ENCODE measurements around the gene SH2D2A. TPM values are rescaled to one million over a fixed set of nuclear protein-coding genes. Genes with fewer than 3 reads are reported as not detected.

Gene SH2D2A
- total and polyA plus RNA-seq, 9 of the 15 experiments (the other 6 are each of a cell fraction or from before 2014, with no cell fraction given) = 0.89 to 33.6 (median 6.9) TPM

DNA sequence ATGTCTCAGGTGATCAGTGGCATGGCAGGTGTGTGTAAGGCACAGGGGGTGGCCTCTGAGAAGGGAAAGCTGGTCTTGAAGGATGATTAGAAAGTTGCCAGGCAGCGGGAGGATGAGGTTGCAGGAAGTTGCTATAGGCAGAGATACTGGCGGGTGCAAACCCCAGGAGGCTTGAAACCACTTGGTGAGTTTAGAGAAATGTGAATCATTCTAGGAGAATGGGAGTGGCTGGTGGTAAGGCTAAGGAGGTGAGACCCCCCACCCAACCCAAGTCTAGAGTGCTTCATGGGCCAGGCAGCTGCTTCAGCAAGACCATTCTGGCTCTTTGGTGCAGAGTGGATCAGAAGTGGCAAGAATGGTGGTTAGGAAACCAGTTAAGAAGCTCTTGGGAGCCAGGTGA lies 9.0 kb downstream of the SH2D2A start (continued):
- TF ChIP-seq MAFF (IDR thresholded peaks at IDR 0.05; ENCODE audit: low read length) (no peak), TAF1 (IDR thresholded peaks at IDR 0.05; ENCODE audit: control insufficient read depth, extremely low read depth, insufficient read depth, low read length, severe bottlenecking) (no peak), ATF7 (IDR thresholded peaks at IDR 0.05) (no peak), CBX2 (IDR thresholded peaks at IDR 0.05; ENCODE audit: insufficient read depth, low read length, poor library complexity, severe bottlenecking) (no peak), FOXA1 (IDR thresholded peaks at IDR 0.05; ENCODE audit: borderline replicate concordance) (no peak)
- TF ChIP-seq, protein P1, sequence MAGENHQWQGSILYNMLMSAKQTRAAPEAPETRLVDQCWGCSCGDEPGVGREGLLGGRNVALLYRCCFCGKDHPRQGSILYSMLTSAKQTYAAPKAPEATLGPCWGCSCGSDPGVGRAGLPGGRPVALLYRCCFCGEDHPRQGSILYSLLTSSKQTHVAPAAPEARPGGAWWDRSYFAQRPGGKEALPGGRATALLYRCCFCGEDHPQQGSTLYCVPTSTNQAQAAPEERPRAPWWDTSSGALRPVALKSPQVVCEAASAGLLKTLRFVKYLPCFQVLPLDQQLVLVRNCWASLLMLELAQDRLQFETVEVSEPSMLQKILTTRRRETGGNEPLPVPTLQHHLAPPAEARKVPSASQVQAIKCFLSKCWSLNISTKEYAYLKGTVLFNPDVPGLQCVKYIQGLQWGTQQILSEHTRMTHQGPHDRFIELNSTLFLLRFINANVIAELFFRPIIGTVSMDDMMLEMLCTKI (IDR thresholded peaks at IDR 0.05; ENCODE audit: partially characterized antibody) = no peak
- TF ChIP-seq, protein P2, sequence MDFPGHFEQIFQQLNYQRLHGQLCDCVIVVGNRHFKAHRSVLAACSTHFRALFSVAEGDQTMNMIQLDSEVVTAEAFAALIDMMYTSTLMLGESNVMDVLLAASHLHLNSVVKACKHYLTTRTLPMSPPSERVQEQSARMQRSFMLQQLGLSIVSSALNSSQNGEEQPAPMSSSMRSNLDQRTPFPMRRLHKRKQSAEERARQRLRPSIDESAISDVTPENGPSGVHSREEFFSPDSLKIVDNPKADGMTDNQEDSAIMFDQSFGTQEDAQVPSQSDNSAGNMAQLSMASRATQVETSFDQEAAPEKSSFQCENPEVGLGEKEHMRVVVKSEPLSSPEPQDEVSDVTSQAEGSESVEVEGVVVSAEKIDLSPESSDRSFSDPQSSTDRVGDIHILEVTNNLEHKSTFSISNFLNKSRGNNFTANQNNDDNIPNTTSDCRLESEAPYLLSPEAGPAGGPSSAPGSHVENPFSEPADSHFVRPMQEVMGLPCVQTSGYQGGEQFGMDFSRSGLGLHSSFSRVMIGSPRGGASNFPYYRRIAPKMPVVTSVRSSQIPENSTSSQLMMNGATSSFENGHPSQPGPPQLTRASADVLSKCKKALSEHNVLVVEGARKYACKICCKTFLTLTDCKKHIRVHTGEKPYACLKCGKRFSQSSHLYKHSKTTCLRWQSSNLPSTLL (IDR thresholded peaks at IDR 0.05) = no peak

Data from K562 (cell line).